GM18873 (cell line): ENCODE measurements around the gene ADAMTS6.

Experiments used
- ATAC-seq: cut with Tn5 transposase; IDR thresholded peaks from one replicate; pipeline ENCODE4 v1.9.1; 2021; ENCODE audit warnings: mild to moderate bottlenecking, moderate library complexity, moderate number of reproducible peaks; ENCODE audit not compliant: unreplicated experiment, low FRiP score

ADAMTS6 gene

GRCh38 chr5:65161655-65162054 lies 320.1 kb downstream of the ADAMTS6 start:
- no peak for ATAC-seq

- ATAC-seq = no peak
Observed at GRCh38 chr5:65157906-65158603, 323.7 kb downstream of the ADAMTS6 start.

GRCh38 chr5:65156933-65157332 lies 324.8 kb downstream of the ADAMTS6 start:
- no peak for ATAC-seq

- no peak for ATAC-seq
Observed at GRCh38 chr5:65152131-65152530, 329.6 kb downstream of the ADAMTS6 start.

- no peak for ATAC-seq
Observed at GRCh38 chr5:65151614-65152013, 330.1 kb downstream of the ADAMTS6 start.

GRCh38 chr5:65150599-65151304 lies 331.0 kb downstream of the ADAMTS6 start:
- ATAC-seq = no peak

GRCh38 chr5:65149827-65150226 lies 331.9 kb downstream of the ADAMTS6 start:
- no peak for ATAC-seq

- no peak for ATAC-seq
Observed at GRCh38 chr5:65144136-65144871, 337.4 kb downstream of the ADAMTS6 start.

- no peak for ATAC-seq
Observed at GRCh38 chr5:65142511-65143011, 339.2 kb downstream of the ADAMTS6 start.

GRCh38 chr5:65142016-65142415 lies 339.7 kb downstream of the ADAMTS6 start:
- ATAC-seq = no peak

- no peak for ATAC-seq
Observed at GRCh38 chr5:65141493-65141892, 340.2 kb downstream of the ADAMTS6 start.

- ATAC-seq = no peak
Observed at GRCh38 chr5:65137631-65138030, 344.1 kb downstream of the ADAMTS6 start.

GRCh38 chr5:65133477-65134110 lies 348.1 kb downstream of the ADAMTS6 start:
- ATAC-seq = no peak

GRCh38 chr5:65132386-65132785 lies 349.3 kb downstream of the ADAMTS6 start:
- no peak for ATAC-seq

- ATAC-seq = no peak
Observed at GRCh38 chr5:65128226-65128625, 353.5 kb downstream of the ADAMTS6 start.

GRCh38 chr5:65127161-65127901 lies 354.4 kb downstream of the ADAMTS6 start:
- ATAC-seq = no peak

GRCh38 chr5:65126542-65127069 lies 355.1 kb downstream of the ADAMTS6 start:
- ATAC-seq = no peak

GRCh38 chr5:65125591-65126541 lies 355.9 kb downstream of the ADAMTS6 start:
- ATAC-seq = no peak
